Endothelial cell of umbilical vein (primary cell): Measurements from ENCODE around the gene CHCHD4. TPM values are rescaled to one million over a fixed set of nuclear protein-coding genes. Genes with fewer than 3 reads are reported as not detected.

Experiments
- BruUV-seq: library from RNA; stranded (reverse); fragments of 400-500 nt; replicated peaks from 2 replicates; lab custom pipeline; 2021; lab: Mats Ljungman, UMichigan
- CTCF ChIA-PET: fragments of 300-600, 350-600 bp; sonication (Branson Sonifier 250); formaldehyde crosslinking; loops from one replicate; lab custom pipeline; 2021; ENCODE audit warnings: antibody characterized with exemption, inconsistent platforms; lab: Charles Lee
- POLR2A ChIA-PET: fragments of 300-600, 350-600 bp; sonication (Branson Sonifier 250); formaldehyde crosslinking; loops from one replicate; lab custom pipeline; 2021; ENCODE audit warnings: antibody characterized with exemption, inconsistent platforms; lab: Charles Lee
- DNase-seq: peaks from one replicate; pipeline ENCODE4 v3.0.0-alpha.2; 2011; ENCODE audit warnings: low read depth, low spot score
- FAIRE-seq: peaks from 2 replicates; lab custom pipeline; 2011; peaks lifted over from hg19 to GRCh38; lab: Jason Lieb, UNC
- H2AFZ ChIP-seq: 2 replicates; pipeline ENCODE4 v1.6.0; 2012; ENCODE audit warnings: low read depth, low read length, control low read depth, inconsistent platforms
- H3K27ac ChIP-seq: 2 replicates; pipeline ENCODE4 v1.5.1; 2011; ENCODE audit warnings: low read depth, mild to moderate bottlenecking, control low read depth, low read length, moderate library complexity; ENCODE audit not compliant: insufficient read depth
- H3K27me3 ChIP-seq, 2 experiments: 2 replicates each; pipeline versions ENCODE4 v1.6.0 to v1.6.1; 2011; ENCODE audit warnings: low read length in 2 of 2, mixed read lengths in 1 of 2; ENCODE audit not compliant: control insufficient read depth in 2 of 2, insufficient read depth in 2 of 2
- H3K36me3 ChIP-seq, 2 experiments: 2 replicates in 1 of 2; 3 replicates in 1 of 2; pipeline ENCODE4 v1.5.1; 2011; ENCODE audit warnings: low read length in 2 of 2, mild to moderate bottlenecking in 1 of 2, moderate library complexity in 1 of 2; ENCODE audit not compliant: control insufficient read depth in 2 of 2, insufficient read depth in 2 of 2; ENCODE audit errors: extremely low read depth in 1 of 2
- H3K4me1 ChIP-seq: 3 replicates; pipeline ENCODE4 v1.5.1; 2011; ENCODE audit warnings: mild to moderate bottlenecking, low read length; ENCODE audit not compliant: control insufficient read depth, insufficient read depth; ENCODE audit errors: extremely low read depth
- H3K4me2 ChIP-seq: 2 replicates; pipeline ENCODE4 v1.6.1; 2011; ENCODE audit warnings: low read length, control low read depth, mixed read lengths; ENCODE audit not compliant: insufficient read depth
- H3K4me3 ChIP-seq, 3 experiments: fragments of 200-600 bp in 1 of 3; sonication (generic), shearing (Covaris generic) in 1 of 3; replicated peaks in 1 of 3; 2 replicates each; pipeline ENCODE4 v1.5.1; 2011 to 2016; ENCODE audit warnings: control low read depth in 3 of 3, low read length in 3 of 3, mild to moderate bottlenecking in 2 of 3, inconsistent platforms in 1 of 3, low read depth in 1 of 3, moderate library complexity in 1 of 3; ENCODE audit not compliant: insufficient read depth in 1 of 3
- H3K79me2 ChIP-seq: 2 replicates; pipeline ENCODE4 v1.6.0; 2012; ENCODE audit warnings: low read length, inconsistent platforms; ENCODE audit not compliant: control insufficient read depth, insufficient read depth
- H3K9ac ChIP-seq: replicated peaks from 2 replicates; pipeline ENCODE3; 2011; ENCODE audit warnings: low read length, control low read depth; ENCODE audit not compliant: insufficient read depth; ENCODE audit errors: extremely low read depth
- H3K9me1 ChIP-seq: replicated peaks from 3 replicates; pipeline ENCODE4 v1.6.0; 2011; ENCODE audit warnings: mild to moderate bottlenecking, low read length; ENCODE audit not compliant: control insufficient read depth, insufficient read depth; ENCODE audit errors: extremely low read depth
- H3K9me3 ChIP-seq: replicated peaks from 2 replicates; pipeline ENCODE4 v1.5.1; 2012; ENCODE audit warnings: low read length, inconsistent platforms; ENCODE audit not compliant: control insufficient read depth, insufficient read depth
- H4K20me1 ChIP-seq: replicated peaks from 2 replicates; pipeline ENCODE3; 2011; ENCODE audit warnings: mild to moderate bottlenecking, low read length; ENCODE audit not compliant: control insufficient read depth, insufficient read depth; ENCODE audit errors: extremely low read depth
- EZH2 ChIP-seq: IDR thresholded peaks from 2 replicates; pipeline ENCODE4 v1.6.1; 2012; ENCODE audit warnings: borderline replicate concordance, low read depth, mild to moderate bottlenecking, moderate library complexity, low read length, inconsistent platforms; ENCODE audit not compliant: severe bottlenecking
- FOS ChIP-seq: IDR thresholded peaks from 2 replicates; pipeline ENCODE4 v1.6.1; 2011; ENCODE audit warnings: mild to moderate bottlenecking, low read length, moderate library complexity, borderline replicate concordance; ENCODE audit not compliant: insufficient read depth
- GATA2 ChIP-seq: IDR thresholded peaks from 2 replicates; pipeline ENCODE4 v1.7.0; 2011; ENCODE audit warnings: low read depth, mild to moderate bottlenecking, moderate library complexity, mixed read lengths, low read length; ENCODE audit not compliant: insufficient read length, insufficient read depth
- JUN ChIP-seq: IDR thresholded peaks from 2 replicates; pipeline ENCODE4 v1.6.1; 2011; ENCODE audit warnings: borderline replicate concordance, low read depth; ENCODE audit not compliant: insufficient read length, insufficient read depth
- MYC ChIP-seq: IDR thresholded peaks from one replicate; pipeline ENCODE4 v1.6.1; 2011; ENCODE audit warnings: mild to moderate bottlenecking, low read depth, low read length
- POLR2A ChIP-seq: IDR thresholded peaks from 2 replicates; pipeline ENCODE4 v1.6.1; 2012; ENCODE audit warnings: low read depth, mild to moderate bottlenecking, control low read depth, low read length
- POLR2AphosphoS5 ChIP-seq: IDR thresholded peaks from 2 replicates; pipeline ENCODE4 v1.6.1; 2012; ENCODE audit warnings: low read depth, mild to moderate bottlenecking, control low read depth, low read length, moderate library complexity; ENCODE audit not compliant: insufficient read depth
- dilution Hi-C: fragments of 300-500 bp; cut with MboI; formaldehyde crosslinking; loops from one replicate; pipeline ENCODE4 v1.15.0; 2019; ENCODE audit warnings: low sequenced_read_pairs; ENCODE audit not compliant: extremely low pct_ligation_motif_present
- intact Hi-C: fragments of 100-400 bp; cut with micrococcal nuclease; formaldehyde crosslinking; loops from one replicate; pipeline ENCODE4 v1.10.0; 2022
- polyA plus RNA-seq, 4 experiments: library from polyadenylated mRNA; depleted of rRNA in 3 of 4; stranded (reverse) in 3 of 4; unstranded in 1 of 4; fragments of >200 nt; gene quantifications; 2 replicates each; pipeline versions ENCODE4 v1.2.1 to v1.2.3, GENCODE V29; 2011 to 2012; ENCODE audit warnings: missing spikeins in 1 of 4
- total RNA-seq: library from RNA; stranded (reverse); gene quantifications from 2 replicates; pipeline ENCODE4 v1.2.3, GENCODE V29; 2021
- TF ChIP-seq, protein P1 (sequence below): IDR thresholded peaks from 2 replicates; pipeline ENCODE4 v1.6.1; 2011; ENCODE audit not compliant: insufficient read depth, insufficient read length
- TF ChIP-seq, protein P2 (sequence below), 2 donors: IDR thresholded peaks; 1 replicate in 1 of 2; 2 replicates in 1 of 2; pipeline ENCODE4 v1.5.1; 2011; ENCODE audit warnings: low read length in 2 of 2, mild to moderate bottlenecking in 2 of 2, moderate library complexity in 2 of 2, control low read depth in 1 of 2, inconsistent platforms in 1 of 2, low read depth in 1 of 2; ENCODE audit not compliant: insufficient read depth in 1 of 2; ENCODE audit errors: extremely low read depth in 1 of 2

CHCHD4 gene
- total and polyA plus RNA-seq, 2 donors (not counting 3 experiments of a cell fraction or from before 2014, with no cell fraction given), result 8.5 to 13.6 TPM

DNA sequence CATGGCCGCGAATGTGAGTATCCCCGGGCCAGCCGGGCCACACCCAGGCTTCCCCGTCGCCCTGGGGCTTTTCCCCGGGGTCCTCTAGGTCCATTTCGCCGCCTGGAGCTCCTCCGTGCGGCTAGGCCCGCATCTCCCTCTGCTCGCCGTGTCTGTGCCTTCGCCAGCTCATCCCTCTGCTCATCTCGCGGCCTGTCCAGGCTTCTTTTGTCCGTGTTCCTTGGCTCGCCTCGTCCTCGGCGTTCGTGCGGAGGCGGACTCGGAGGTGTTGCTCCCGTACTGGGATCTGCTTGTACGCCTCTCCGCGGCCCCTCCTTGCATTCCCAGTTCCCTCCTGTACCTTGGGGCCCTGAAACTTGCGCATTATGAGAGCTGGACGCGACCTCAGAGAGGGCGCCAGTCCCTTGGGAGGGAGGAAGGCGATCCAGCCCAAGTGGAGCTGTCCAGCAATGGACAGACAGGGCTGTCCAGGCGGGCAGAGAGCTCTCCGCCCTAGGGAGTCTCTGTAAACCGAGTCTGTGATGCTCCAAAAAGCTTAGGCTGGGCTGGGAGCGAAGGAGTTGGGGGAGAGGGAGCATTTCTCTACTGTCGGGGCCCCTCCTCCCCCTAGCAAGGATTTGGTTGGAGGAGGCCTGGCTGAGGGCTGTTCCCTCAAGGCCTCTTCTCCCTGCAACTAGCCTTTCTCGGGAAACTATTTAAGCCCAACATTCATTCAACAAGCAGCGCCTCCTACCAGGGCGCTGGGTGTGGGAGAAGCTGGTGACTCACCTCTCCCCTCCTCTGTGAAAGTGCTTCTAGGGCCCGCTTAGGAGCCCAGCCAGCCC lies 735 bp upstream of the CHCHD4 start:
- no peaks in the 10 kb centered on the region for H3K27me3 ChIP-seq
- CTCF ChIA-PET, result interaction anchor here (1.0 to 2.5 kb wide), 14 partner anchors 10 to 477 kb away, joined by 3 to 30 read pairs (median 4); partner anchors contain the start of genes LSM3 and XPC
- BruUV-seq, result TSS peak; percentile 46
- H3K36me3 ChIP-seq, result peaks cover 0 to under 1% of the 10 kb centered on the region in 2 experiments
- H4K20me1 ChIP-seq, result no peaks in the 10 kb centered on the region
- dilution Hi-C loops, result no loop called here
- no peaks in the 10 kb centered on the region for H3K9me3 ChIP-seq
- peak overlapping the region; percentile 39 for H3K4me2 ChIP-seq
- H3K27ac ChIP-seq, result peak overlapping the region; percentile 61
- peak; percentile 84 for DNase-seq
- peak overlapping the region; percentile 85 for H3K9ac ChIP-seq
- intact Hi-C loops, result loop anchor here (1.0 kb wide), 2 partner anchors 19 to 53 kb away; partner anchors contain the start of genes LSM3 and XPC
- peak overlapping the region; percentile 35 for H2AFZ ChIP-seq
- peak overlapping the region; percentile 17 to 90 (median 66) for H3K4me3 ChIP-seq
- peak; percentile 87 for FAIRE-seq
- no peak for TF ChIP-seq POLR2AphosphoS5
- no peak for TF ChIP-seq POLR2A
- TF ChIP-seq JUN, result peak; percentile 16
- no peak for TF ChIP-seq EZH2
- TF ChIP-seq, protein P1, sequence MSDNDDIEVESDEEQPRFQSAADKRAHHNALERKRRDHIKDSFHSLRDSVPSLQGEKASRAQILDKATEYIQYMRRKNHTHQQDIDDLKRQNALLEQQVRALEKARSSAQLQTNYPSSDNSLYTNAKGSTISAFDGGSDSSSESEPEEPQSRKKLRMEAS, result no peak
- TF ChIP-seq MYC, result no peak
- TF ChIP-seq, protein P2, sequence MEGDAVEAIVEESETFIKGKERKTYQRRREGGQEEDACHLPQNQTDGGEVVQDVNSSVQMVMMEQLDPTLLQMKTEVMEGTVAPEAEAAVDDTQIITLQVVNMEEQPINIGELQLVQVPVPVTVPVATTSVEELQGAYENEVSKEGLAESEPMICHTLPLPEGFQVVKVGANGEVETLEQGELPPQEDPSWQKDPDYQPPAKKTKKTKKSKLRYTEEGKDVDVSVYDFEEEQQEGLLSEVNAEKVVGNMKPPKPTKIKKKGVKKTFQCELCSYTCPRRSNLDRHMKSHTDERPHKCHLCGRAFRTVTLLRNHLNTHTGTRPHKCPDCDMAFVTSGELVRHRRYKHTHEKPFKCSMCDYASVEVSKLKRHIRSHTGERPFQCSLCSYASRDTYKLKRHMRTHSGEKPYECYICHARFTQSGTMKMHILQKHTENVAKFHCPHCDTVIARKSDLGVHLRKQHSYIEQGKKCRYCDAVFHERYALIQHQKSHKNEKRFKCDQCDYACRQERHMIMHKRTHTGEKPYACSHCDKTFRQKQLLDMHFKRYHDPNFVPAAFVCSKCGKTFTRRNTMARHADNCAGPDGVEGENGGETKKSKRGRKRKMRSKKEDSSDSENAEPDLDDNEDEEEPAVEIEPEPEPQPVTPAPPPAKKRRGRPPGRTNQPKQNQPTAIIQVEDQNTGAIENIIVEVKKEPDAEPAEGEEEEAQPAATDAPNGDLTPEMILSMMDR (IDR thresholded peaks at IDR 0.05; ENCODE audit: extremely low read depth in 1 of 2, insufficient read depth in 1 of 2, low read depth in 1 of 2, low read length in 2 of 2), result peak in 1 of 2 donors; percentile 2
- TF ChIP-seq GATA2, result no peak
- peak; percentile 74 for TF ChIP-seq FOS
- H3K4me1 ChIP-seq, result peaks cover 22% of the 10 kb centered on the region
- POLR2A ChIA-PET, result interaction anchor here (0.9 to 2.6 kb wide), 6 partner anchors 8 to 229 kb away, joined by 3 to 37 read pairs (median 10); partner anchors contain the start of genes LSM3 and XPC
- H3K9me1 ChIP-seq, result no peaks in the 10 kb centered on the region
- H3K79me2 ChIP-seq, result peaks cover 49% of the 10 kb centered on the region
